HL-60 (cell line): ENCODE measurements around the gene ALG5.

ENCODE experiments used
- DNase-seq, 2 experiments: peaks; one replicate each; pipeline ENCODE4 v3.0.0-alpha.2; 2010 to 2020; ENCODE audit warnings: low read depth in 1 of 2, low spot score in 1 of 2
- H3K27ac ChIP-seq: fragments of 250-450 bp; sonication (Bioruptor Pico); replicated peaks from 2 replicates; pipeline ENCODE4 v1.5.1; 2020; ENCODE audit warnings: mild to moderate bottlenecking, moderate library complexity
- H3K27me3 ChIP-seq: fragments of 250-450 bp; sonication (Bioruptor Pico); 2 replicates; pipeline ENCODE4 v1.5.1; 2021; ENCODE audit warnings: mild to moderate bottlenecking, moderate library complexity; ENCODE audit not compliant: insufficient read depth, poor library complexity, severe bottlenecking
- H3K4me3 ChIP-seq: replicated peaks from 2 replicates; pipeline ENCODE4 v1.5.1; 2011; ENCODE audit warnings: mild to moderate bottlenecking, control low read depth, low read length; ENCODE audit not compliant: insufficient read depth
- GABPA ChIP-seq: IDR thresholded peaks from 2 replicates; pipeline ENCODE4 v1.6.1; 2012; ENCODE audit warnings: low read depth
- POLR2AphosphoS5 ChIP-seq: IDR thresholded peaks from 2 replicates; pipeline ENCODE4 v1.6.1; 2012; ENCODE audit warnings: low read depth
- SPI1 ChIP-seq: IDR thresholded peaks from 2 replicates; pipeline ENCODE4 v1.6.1; 2012; ENCODE audit warnings: low read depth, mild to moderate bottlenecking, borderline replicate concordance
- TF ChIP-seq, protein P1 (sequence below): IDR thresholded peaks from one replicate; pipeline ENCODE4 v1.5.1; 2011; ENCODE audit warnings: low read length, control low read depth, inconsistent platforms; ENCODE audit not compliant: insufficient read depth
- TF ChIP-seq, protein P2 (sequence below): IDR thresholded peaks from 2 replicates; pipeline ENCODE4 v1.6.1; 2012; ENCODE audit warnings: low read depth; ENCODE audit not compliant: insufficient replicate concordance

The ALG5 gene

DNA sequence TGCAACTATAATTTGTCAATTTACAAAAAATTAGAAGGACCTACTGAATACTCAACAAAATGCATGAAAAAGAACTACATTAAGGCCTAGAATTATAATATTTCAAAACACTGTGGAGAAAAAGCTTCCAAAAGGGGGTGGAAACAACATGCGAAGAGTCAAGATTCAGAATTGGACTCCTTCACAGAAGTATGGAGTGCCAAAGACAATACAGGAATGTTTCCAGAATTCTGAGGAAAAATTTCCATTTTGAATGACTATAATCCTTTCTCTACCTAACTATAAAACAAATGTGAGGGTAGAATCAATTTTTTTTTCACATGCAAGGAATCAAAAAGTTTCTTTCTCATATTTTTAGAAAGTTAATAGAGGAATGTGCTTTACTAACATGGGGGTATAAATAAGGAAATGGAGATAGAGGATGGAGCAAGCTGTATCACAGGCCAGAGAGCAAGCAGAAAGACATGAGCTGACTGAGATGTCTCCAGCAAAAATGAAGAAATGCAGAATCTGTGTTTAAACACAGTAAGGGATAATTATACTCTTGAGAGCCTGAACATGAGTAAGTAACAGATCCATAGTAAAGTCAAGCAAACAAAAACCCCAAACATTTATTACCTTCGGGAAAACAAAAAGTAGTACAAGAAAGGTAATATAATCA, 39.6 kb downstream of the ALG5 start:
- TF ChIP-seq, protein P1, sequence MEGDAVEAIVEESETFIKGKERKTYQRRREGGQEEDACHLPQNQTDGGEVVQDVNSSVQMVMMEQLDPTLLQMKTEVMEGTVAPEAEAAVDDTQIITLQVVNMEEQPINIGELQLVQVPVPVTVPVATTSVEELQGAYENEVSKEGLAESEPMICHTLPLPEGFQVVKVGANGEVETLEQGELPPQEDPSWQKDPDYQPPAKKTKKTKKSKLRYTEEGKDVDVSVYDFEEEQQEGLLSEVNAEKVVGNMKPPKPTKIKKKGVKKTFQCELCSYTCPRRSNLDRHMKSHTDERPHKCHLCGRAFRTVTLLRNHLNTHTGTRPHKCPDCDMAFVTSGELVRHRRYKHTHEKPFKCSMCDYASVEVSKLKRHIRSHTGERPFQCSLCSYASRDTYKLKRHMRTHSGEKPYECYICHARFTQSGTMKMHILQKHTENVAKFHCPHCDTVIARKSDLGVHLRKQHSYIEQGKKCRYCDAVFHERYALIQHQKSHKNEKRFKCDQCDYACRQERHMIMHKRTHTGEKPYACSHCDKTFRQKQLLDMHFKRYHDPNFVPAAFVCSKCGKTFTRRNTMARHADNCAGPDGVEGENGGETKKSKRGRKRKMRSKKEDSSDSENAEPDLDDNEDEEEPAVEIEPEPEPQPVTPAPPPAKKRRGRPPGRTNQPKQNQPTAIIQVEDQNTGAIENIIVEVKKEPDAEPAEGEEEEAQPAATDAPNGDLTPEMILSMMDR, result no peak
- TF ChIP-seq, protein P2, sequence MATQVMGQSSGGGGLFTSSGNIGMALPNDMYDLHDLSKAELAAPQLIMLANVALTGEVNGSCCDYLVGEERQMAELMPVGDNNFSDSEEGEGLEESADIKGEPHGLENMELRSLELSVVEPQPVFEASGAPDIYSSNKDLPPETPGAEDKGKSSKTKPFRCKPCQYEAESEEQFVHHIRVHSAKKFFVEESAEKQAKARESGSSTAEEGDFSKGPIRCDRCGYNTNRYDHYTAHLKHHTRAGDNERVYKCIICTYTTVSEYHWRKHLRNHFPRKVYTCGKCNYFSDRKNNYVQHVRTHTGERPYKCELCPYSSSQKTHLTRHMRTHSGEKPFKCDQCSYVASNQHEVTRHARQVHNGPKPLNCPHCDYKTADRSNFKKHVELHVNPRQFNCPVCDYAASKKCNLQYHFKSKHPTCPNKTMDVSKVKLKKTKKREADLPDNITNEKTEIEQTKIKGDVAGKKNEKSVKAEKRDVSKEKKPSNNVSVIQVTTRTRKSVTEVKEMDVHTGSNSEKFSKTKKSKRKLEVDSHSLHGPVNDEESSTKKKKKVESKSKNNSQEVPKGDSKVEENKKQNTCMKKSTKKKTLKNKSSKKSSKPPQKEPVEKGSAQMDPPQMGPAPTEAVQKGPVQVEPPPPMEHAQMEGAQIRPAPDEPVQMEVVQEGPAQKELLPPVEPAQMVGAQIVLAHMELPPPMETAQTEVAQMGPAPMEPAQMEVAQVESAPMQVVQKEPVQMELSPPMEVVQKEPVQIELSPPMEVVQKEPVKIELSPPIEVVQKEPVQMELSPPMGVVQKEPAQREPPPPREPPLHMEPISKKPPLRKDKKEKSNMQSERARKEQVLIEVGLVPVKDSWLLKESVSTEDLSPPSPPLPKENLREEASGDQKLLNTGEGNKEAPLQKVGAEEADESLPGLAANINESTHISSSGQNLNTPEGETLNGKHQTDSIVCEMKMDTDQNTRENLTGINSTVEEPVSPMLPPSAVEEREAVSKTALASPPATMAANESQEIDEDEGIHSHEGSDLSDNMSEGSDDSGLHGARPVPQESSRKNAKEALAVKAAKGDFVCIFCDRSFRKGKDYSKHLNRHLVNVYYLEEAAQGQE, result no peak
- no peak for TF ChIP-seq GABPA
- no peak overlapping the region for H3K27ac ChIP-seq

DNA sequence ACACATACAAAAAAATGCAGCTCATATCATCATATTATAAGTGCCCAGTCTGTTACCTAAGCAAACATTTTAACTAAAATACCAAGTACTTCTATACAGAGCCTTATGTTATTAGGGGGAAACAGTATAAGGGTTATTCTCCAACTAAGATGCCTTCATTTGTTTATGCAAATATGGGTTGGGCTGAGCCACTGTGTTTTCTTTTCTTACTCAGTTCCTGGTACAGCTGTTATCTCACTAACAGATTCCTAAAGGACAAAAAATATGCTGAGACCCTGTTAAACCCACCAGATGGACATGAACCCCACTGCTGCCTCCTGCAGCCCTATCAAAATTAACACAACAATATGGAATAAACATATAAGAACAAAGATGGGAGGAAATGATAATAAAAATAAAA, 44.6 kb downstream of the ALG5 start:
- no peak overlapping the region for H3K4me3 ChIP-seq
- TF ChIP-seq POLR2AphosphoS5 (no peak), SPI1 (no peak), GABPA (no peak)
- TF ChIP-seq, protein P1, result no peak
- TF ChIP-seq, protein P2, result no peak
- DNase-seq, result no peak
- H3K27ac ChIP-seq, result no peak overlapping the region
- no peaks in the 10 kb centered on the region for H3K27me3 ChIP-seq

More for the DNA sequence above, 39.6 kb downstream of the ALG5 start:
- DNase-seq, result no peak
- H3K27me3 ChIP-seq, result no peaks in the 10 kb centered on the region
- no peak overlapping the region for H3K4me3 ChIP-seq

DNA sequence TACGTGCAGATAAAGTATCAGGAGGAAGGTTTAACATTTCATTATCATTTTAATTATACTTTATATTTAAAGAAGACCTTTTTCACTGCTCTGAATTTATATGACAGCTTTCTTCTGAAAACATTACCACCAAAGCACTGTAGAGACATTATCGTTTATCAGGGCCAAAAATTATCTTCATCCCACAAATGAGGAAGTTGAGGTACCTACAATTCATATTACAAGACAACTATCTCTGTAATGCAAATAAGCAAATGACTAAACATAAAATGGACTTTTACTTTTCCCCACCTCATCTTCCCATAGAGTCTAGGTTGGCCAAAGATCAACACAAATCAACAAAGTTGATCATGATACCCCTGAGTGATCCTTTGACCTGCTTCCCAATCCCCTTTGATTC, 48.2 kb downstream of the ALG5 start:
- Histone ChIP-seq H3K27me3 (no peaks in the 10 kb centered on the region), H3K27ac (no peak overlapping the region), H3K4me3 (no peak overlapping the region)
- TF ChIP-seq GABPA (no peak), POLR2AphosphoS5 (no peak), SPI1 (no peak)
- TF ChIP-seq, protein P1, result no peak
- TF ChIP-seq, protein P2, result no peak
- DNase-seq, result no peak
